Esophagus muscularis mucosa (tissue), 4 donors: ENCODE measurements around the gene AJM1.

Source experiments
- EP300 ChIP-seq: sonication (generic); formaldehyde crosslinking; IDR thresholded peaks from one replicate; pipeline ENCODE4 v1.6.1; 2017; ENCODE audit warnings: antibody characterized with exemption
- POLR2A ChIP-seq: fragments of 450-650 bp; IDR thresholded peaks from one replicate; pipeline ENCODE4 v1.6.1; 2017; ENCODE audit warnings: antibody characterized with exemption, moderate library complexity, mild to moderate bottlenecking, low read depth
- TF ChIP-seq, protein P1 (sequence below), 3 experiments: fragments of 200-600 bp in 2 of 3; fragments of 450-650 bp in 1 of 3; sonication (generic) in 2 of 3; IDR thresholded peaks; one replicate each; pipeline ENCODE4 v1.5.1; 2017 to 2019; ENCODE audit warnings: antibody characterized with exemption in 3 of 3, mild to moderate bottlenecking in 2 of 3, moderate library complexity in 1 of 3

DNA sequence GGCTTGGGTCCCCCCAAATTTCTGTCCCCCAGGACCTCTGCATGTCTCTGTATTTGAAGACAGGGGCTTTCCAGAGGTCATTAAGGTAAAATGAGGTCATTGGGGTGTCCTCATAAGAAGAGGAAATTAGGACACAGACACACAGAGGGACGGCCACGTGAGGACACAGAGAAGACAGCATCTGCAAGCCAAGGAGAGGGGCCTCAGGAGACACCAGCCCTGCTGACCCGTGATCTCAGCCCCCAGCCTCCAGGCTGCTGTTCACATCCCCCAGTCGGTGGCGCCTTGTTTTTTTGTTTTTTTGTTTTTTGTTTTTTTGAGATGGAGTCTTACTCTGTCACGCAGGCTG lies 47.3 kb upstream of the AJM1 start:
- TF ChIP-seq, protein P1, sequence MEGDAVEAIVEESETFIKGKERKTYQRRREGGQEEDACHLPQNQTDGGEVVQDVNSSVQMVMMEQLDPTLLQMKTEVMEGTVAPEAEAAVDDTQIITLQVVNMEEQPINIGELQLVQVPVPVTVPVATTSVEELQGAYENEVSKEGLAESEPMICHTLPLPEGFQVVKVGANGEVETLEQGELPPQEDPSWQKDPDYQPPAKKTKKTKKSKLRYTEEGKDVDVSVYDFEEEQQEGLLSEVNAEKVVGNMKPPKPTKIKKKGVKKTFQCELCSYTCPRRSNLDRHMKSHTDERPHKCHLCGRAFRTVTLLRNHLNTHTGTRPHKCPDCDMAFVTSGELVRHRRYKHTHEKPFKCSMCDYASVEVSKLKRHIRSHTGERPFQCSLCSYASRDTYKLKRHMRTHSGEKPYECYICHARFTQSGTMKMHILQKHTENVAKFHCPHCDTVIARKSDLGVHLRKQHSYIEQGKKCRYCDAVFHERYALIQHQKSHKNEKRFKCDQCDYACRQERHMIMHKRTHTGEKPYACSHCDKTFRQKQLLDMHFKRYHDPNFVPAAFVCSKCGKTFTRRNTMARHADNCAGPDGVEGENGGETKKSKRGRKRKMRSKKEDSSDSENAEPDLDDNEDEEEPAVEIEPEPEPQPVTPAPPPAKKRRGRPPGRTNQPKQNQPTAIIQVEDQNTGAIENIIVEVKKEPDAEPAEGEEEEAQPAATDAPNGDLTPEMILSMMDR (IDR thresholded peaks at IDR 0.05) = no peak
- TF ChIP-seq EP300 (no peak), POLR2A (no peak)
